Colon (tissue), 2 donors: ENCODE data around the gene TTC27.
"Not testable (repeated sequence)": the region's sequence is repeated elsewhere in the genome, so short reads cannot be mapped to it uniquely, and the experiment has no call there.

ENCODE experiments used
- FAIRE-seq: peaks from 2 replicates; lab custom pipeline; 2012; peaks lifted over from hg19 to GRCh38; lab: Jason Lieb, UNC
- donor health status: control.
- donor health status: control.

Gene TTC27

GRCh38 chr2:32719933-32720716 is 92.3 kb downstream of the TTC27 start:
- no peak for FAIRE-seq

GRCh38 chr2:32720771-32721170 is 92.9 kb downstream of the TTC27 start:
- no peak for FAIRE-seq

- FAIRE-seq = no peak
Measured at GRCh38 chr2:32721376-32721775, 93.5 kb downstream of the TTC27 start.

- FAIRE-seq = no peak
Measured at GRCh38 chr2:32723467-32724079, 95.7 kb downstream of the TTC27 start.

GRCh38 chr2:32726678-32727077 is 98.8 kb downstream of the TTC27 start:
- not testable (repeated sequence) for FAIRE-seq

GRCh38 chr2:32727157-32727556 is 99.3 kb downstream of the TTC27 start:
- FAIRE-seq = no peak

- FAIRE-seq = not testable (repeated sequence)
Measured at GRCh38 chr2:32730958-32731357, 103.1 kb downstream of the TTC27 start.

- no peak for FAIRE-seq
Measured at GRCh38 chr2:32732120-32732519, 104.3 kb downstream of the TTC27 start.

- FAIRE-seq = no peak
Measured at GRCh38 chr2:32732912-32733472, 105.1 kb downstream of the TTC27 start.

GRCh38 chr2:32735348-32735747 is 107.5 kb downstream of the TTC27 start:
- FAIRE-seq = no peak

GRCh38 chr2:32738939-32739338 is 111.1 kb downstream of the TTC27 start:
- no peak for FAIRE-seq

GRCh38 chr2:32739664-32740063 is 111.8 kb downstream of the TTC27 start:
- no peak for FAIRE-seq

GRCh38 chr2:32741575-32741974 is 113.7 kb downstream of the TTC27 start:
- FAIRE-seq = no peak

GRCh38 chr2:32742376-32742775 is 114.5 kb downstream of the TTC27 start:
- no peak for FAIRE-seq

- no peak for FAIRE-seq
Measured at GRCh38 chr2:32743480-32744236, 115.8 kb downstream of the TTC27 start.

GRCh38 chr2:32745191-32745590 is 117.3 kb downstream of the TTC27 start:
- no peak for FAIRE-seq

- no peak for FAIRE-seq
Measured at GRCh38 chr2:32745675-32746074, 117.8 kb downstream of the TTC27 start.

- FAIRE-seq = no peak
Measured at GRCh38 chr2:32746669-32747068, 118.8 kb downstream of the TTC27 start.

- FAIRE-seq = no peak
Measured at GRCh38 chr2:32748158-32748557, 120.3 kb downstream of the TTC27 start.

- FAIRE-seq = no peak
Measured at GRCh38 chr2:32750880-32751279, 123.0 kb downstream of the TTC27 start.

GRCh38 chr2:32752205-32752604 is 124.4 kb downstream of the TTC27 start:
- no peak for FAIRE-seq

- FAIRE-seq = no peak
Measured at GRCh38 chr2:32752952-32753351, 125.1 kb downstream of the TTC27 start.

- FAIRE-seq = not testable (repeated sequence)
Measured at GRCh38 chr2:32754676-32755075, 126.8 kb downstream of the TTC27 start.
